ENCODE measurements around the gene KDM4C. TPM values are rescaled to one million over a fixed set of nuclear protein-coding genes. Genes with fewer than 3 reads are reported as not detected.

The KDM4C gene
- total RNA-seq, 2 donors from 2014 or later = 13.2 to 18.1 TPM

- DNase-seq = no peak
- no peak for ATAC-seq
- intact Hi-C loops (cut with DNase I) = loop anchor here in 1 of 2 donors (10.0 kb wide), 1 partner anchor 119 kb away; no protein-coding TSS in a partner anchor
Measured at GRCh38 chr9:6915635-6916034, 157.9 kb downstream of the KDM4C start.

- intact Hi-C loops (cut with DNase I) = loop anchor here in 1 of 2 donors (10.0 kb wide), 1 partner anchor 118 kb away; no protein-coding TSS in a partner anchor
- no peak for DNase-seq
Measured at GRCh38 chr9:6917162-6917561, 159.4 kb downstream of the KDM4C start.

GRCh38 chr9:6920041-6920440 is 162.3 kb downstream of the KDM4C start:
- DNase-seq = no peak
- intact Hi-C loops (cut with DNase I) = no loop called here
- no peak for ATAC-seq

More at GRCh38 chr9:6917162-6917561, 159.4 kb downstream of the KDM4C start:
- no peak for ATAC-seq

- ATAC-seq (no peak), DNase-seq (no peak)
- intact Hi-C loops (cut with DNase I) = no loop called here
Measured at GRCh38 chr9:6921315-6921714, 163.5 kb downstream of the KDM4C start.

- intact Hi-C loops (cut with DNase I) = no loop called here
- no peak for ATAC-seq
- no peak for DNase-seq
Measured at GRCh38 chr9:6922124-6922676, 164.4 kb downstream of the KDM4C start.

- DNase-seq = no peak
- intact Hi-C loops (cut with DNase I) = no loop called here
- no peak for ATAC-seq
Measured at GRCh38 chr9:6922680-6923079, 164.9 kb downstream of the KDM4C start.

- intact Hi-C loops (cut with DNase I) = no loop called here
- ATAC-seq = no peak
- no peak for DNase-seq
Measured at GRCh38 chr9:6923086-6923485, 165.3 kb downstream of the KDM4C start.

- ATAC-seq (no peak), DNase-seq (no peak)
- intact Hi-C loops (cut with DNase I) = no loop called here
Measured at GRCh38 chr9:6924149-6924548, 166.4 kb downstream of the KDM4C start.

- intact Hi-C loops (cut with DNase I) = no loop called here
- DNase-seq = no peak
Measured at GRCh38 chr9:6924988-6925563, 167.3 kb downstream of the KDM4C start.

GRCh38 chr9:6925836-6926235 is 168.1 kb downstream of the KDM4C start:
- DNase-seq = no peak
- intact Hi-C loops (cut with DNase I) = no loop called here
- ATAC-seq = peak in 1 of 2 donors; percentile 40

More at GRCh38 chr9:6924988-6925563, 167.3 kb downstream of the KDM4C start:
- ATAC-seq = peak; percentile 30 to 77

GRCh38 chr9:6926436-6926835 is 168.7 kb downstream of the KDM4C start:
- DNase-seq (no peak), ATAC-seq (no peak)
- intact Hi-C loops (cut with DNase I) = no loop called here

GRCh38 chr9:6927838-6928237 is 170.1 kb downstream of the KDM4C start:
- intact Hi-C loops (cut with DNase I) = no loop called here
- DNase-seq (no peak), ATAC-seq (peak in 1 of 2 donors; percentile 44)

- intact Hi-C loops (cut with DNase I) = no loop called here
- DNase-seq = no peak
- ATAC-seq = no peak
Measured at GRCh38 chr9:6928863-6929262, 171.1 kb downstream of the KDM4C start.

- no peak for DNase-seq
- intact Hi-C loops (cut with DNase I) = no loop called here
- no peak for ATAC-seq
Measured at GRCh38 chr9:6929441-6930215, 171.9 kb downstream of the KDM4C start.

- ATAC-seq = no peak
- intact Hi-C loops (cut with DNase I) = no loop called here
- DNase-seq = no peak
Measured at GRCh38 chr9:6930827-6931226, 173.1 kb downstream of the KDM4C start.

GRCh38 chr9:6931913-6932312 is 174.1 kb downstream of the KDM4C start:
- peak; percentile 73 for DNase-seq
- intact Hi-C loops (cut with DNase I) = no loop called here
- ATAC-seq = peak; percentile 53 to 98

GRCh38 chr9:6936103-6936502 is 178.3 kb downstream of the KDM4C start:
- ATAC-seq = no peak
- intact Hi-C loops (cut with DNase I) = no loop called here
- no peak for DNase-seq

- no peak for ATAC-seq
- intact Hi-C loops (cut with DNase I) = no loop called here
- DNase-seq = no peak
Measured at GRCh38 chr9:6937209-6937608, 179.4 kb downstream of the KDM4C start.

GRCh38 chr9:6938447-6938846 is 180.7 kb downstream of the KDM4C start:
- ATAC-seq (peak; percentile 74 to 83), DNase-seq (no peak)
- intact Hi-C loops (cut with DNase I) = no loop called here

- DNase-seq (no peak), ATAC-seq (peak in 1 of 2 donors; percentile 21)
- intact Hi-C loops (cut with DNase I) = no loop called here
Measured at GRCh38 chr9:6938873-6939272, 181.1 kb downstream of the KDM4C start.
